ENCODE data around the gene NXNL1. TPM values are rescaled to one million over a fixed set of nuclear protein-coding genes. Genes with fewer than 3 reads are reported as not detected.

NXNL1 gene
- total and polyA plus RNA-seq, 2 of the 4 experiments (the other 2 are of a cell fraction): not detected

- no peak for TF ChIP-seq BHLHE40 (IDR thresholded peaks at IDR 0.05; ENCODE audit: low read depth, low read length)
Measured at GRCh38 chr19:17467471-17468301, 7.0 kb upstream of the NXNL1 start (continued).

- no TSS peak for BruUV-seq (replicated peaks)
- no peak overlapping the region for H3K27ac ChIP-seq (ENCODE audit: insufficient read depth, low read length)
- no peak overlapping the region for H2BK5ac ChIP-seq (ENCODE audit: low read depth, low read length, poor library complexity, severe bottlenecking)
- no peak overlapping the region for H3K4me2 ChIP-seq (ENCODE audit: low read depth, low read length)
- H3K36me3 ChIP-seq (ENCODE audit: control insufficient read depth, insufficient read depth, low read length): no peaks in the 10 kb centered on the region
- H3K9me1 ChIP-seq (ENCODE audit: insufficient read depth, low read length): no peaks in the 10 kb centered on the region
- H4K5ac ChIP-seq (ENCODE audit: low read depth, low read length): no peak overlapping the region
- no peaks in the 10 kb centered on the region for H3K9me3 ChIP-seq (ENCODE audit: control insufficient read depth, insufficient read depth, low read length)
- no peak overlapping the region for H2BK20ac ChIP-seq (ENCODE audit: low read depth, low read length)
- no peak overlapping the region for H4K8ac ChIP-seq (ENCODE audit: low read depth in 2 of 2, low read length in 2 of 2)
- dilution Hi-C loops (cut with HindIII; ENCODE audit: low sequenced_read_pairs, unreplicated experiment): no loop called here
- TF ChIP-seq POLR2A (IDR thresholded peaks at IDR 0.05; ENCODE audit: low read depth, low read length) (no peak), CEBPB (IDR thresholded peaks at IDR 0.05; ENCODE audit: low read depth, low read length) (no peak), CHD1 (IDR thresholded peaks at IDR 0.05; ENCODE audit: low read depth, low read length) (no peak), FOS (IDR thresholded peaks at IDR 0.05; ENCODE audit: low read depth, low read length) (no peak), MXI1 (IDR thresholded peaks at IDR 0.05; ENCODE audit: borderline replicate concordance, low read depth, low read length) (no peak), USF2 (IDR thresholded peaks at IDR 0.05; ENCODE audit: low read depth, low read length) (no peak)
- H3K56ac ChIP-seq (ENCODE audit: extremely low read depth, insufficient read depth, low read length): no peak overlapping the region
- no peak overlapping the region for H2BK15ac ChIP-seq (ENCODE audit: low read depth, low read length)
- H3K4me3 ChIP-seq (ENCODE audit: insufficient read depth, low read depth, low read length): no peak overlapping the region
- in situ Hi-C loops (cut with MboI; ENCODE audit: low sequenced_read_pairs): no loop called here
- ChIA-PET CTCF (interaction anchor here (0.6 to 1.0 kb wide), 3 partner anchors 17 to 85 kb away, joined by 3 read pairs; no protein-coding TSS in a partner anchor), POLR2A (ENCODE audit: unreplicated experiment) (no interaction called here)
- no peak overlapping the region for H3K18ac ChIP-seq (ENCODE audit: low read depth, low read length)
- H3K14ac ChIP-seq (replicated peaks; ENCODE audit: low read depth, low read length): no peak overlapping the region
- H3K4ac ChIP-seq (ENCODE audit: low read depth, low read length): no peak overlapping the region
- no peak overlapping the region for H3K9ac ChIP-seq (ENCODE audit: low read depth, low read length)
- H3K23ac ChIP-seq (ENCODE audit: low read depth, low read length): no peak overlapping the region
- intact Hi-C loops (cut with micrococcal nuclease): loop anchor here (1.0 kb wide), 2 partner anchors 71 to 120 kb away; no protein-coding TSS in a partner anchor
- H2AK9ac ChIP-seq (replicated peaks; ENCODE audit: low read depth, low read length, poor library complexity): no peak overlapping the region
- peaks cover 7% of the 10 kb centered on the region for H3K4me1 ChIP-seq (ENCODE audit: control insufficient read depth, insufficient read depth, low read length)
- H2BK120ac ChIP-seq (ENCODE audit: low read depth, low read length): no peak overlapping the region
- peaks cover 4 to 10% of the 10 kb centered on the region in 2 experiments; a peak in 3 of 4 replicates for H3K79me1 ChIP-seq (ENCODE audit: low read depth in 1 of 2, low read length in 2 of 2)
- no CpG with 5 or more reads among the region's 6 CpGs for WGBS, 2 experiments (ENCODE audit: extremely low coverage in 2 of 2, insufficient read length in 1 of 2)
- H4K20me1 ChIP-seq (ENCODE audit: insufficient read depth, low read length): peaks cover 2% of the 10 kb centered on the region; the same call in 1 of the 2 replicates
- H4K91ac ChIP-seq (ENCODE audit: insufficient read depth, low read depth, low read length): no peak overlapping the region
- H2AFZ ChIP-seq (replicated peaks; ENCODE audit: low read length, poor library complexity): no peak overlapping the region
- ATAC-seq (ENCODE audit: low read depth) (no peak), DNase-seq (no peak)
- H2AK5ac ChIP-seq (ENCODE audit: low read depth, low read length): no peak overlapping the region
- H3K27me3 ChIP-seq (ENCODE audit: control insufficient read depth, insufficient read depth, low read length): peaks cover 7% of the 10 kb centered on the region; the same call in 1 of the 2 replicates
Measured at GRCh38 chr19:17466487-17466850, 5.7 kb upstream of the NXNL1 start.

Measured in IMR-90 (cell line).